Measurements from ENCODE around the gene ADAM15.

The ADAM15 gene

GRCh38 chr1:155030899-155031298 lies 20.2 kb upstream of the ADAM15 start:
- DNase-seq, result no peak

GRCh38 chr1:155032886-155033285 lies 18.2 kb upstream of the ADAM15 start:
- no peak for DNase-seq

- DNase-seq, result no peak
These were observed 17.6 kb upstream of the ADAM15 start, which contains the start of the genes DCST1 and DCST2 for GRCh38 chr1:155033524-155033923. TSS of gene DCST1 (plus strand) at chr1:155033824. CDS start at chr1:155034037, 213 bp downstream. TSS of gene DCST2 (minus strand) at chr1:155033781. CDS start at chr1:155033701, 80 bp downstream.

- DNase-seq, result no peak
These were observed 16.6 kb upstream of the ADAM15 start for GRCh38 chr1:155034318-155035208.

GRCh38 chr1:155035936-155036335 lies 15.2 kb upstream of the ADAM15 start:
- DNase-seq, result no peak

- DNase-seq, result no peak
These were observed 14.1 kb upstream of the ADAM15 start for GRCh38 chr1:155037043-155037442.

GRCh38 chr1:155037851-155038441 lies 13.2 kb upstream of the ADAM15 start:
- no peak for DNase-seq

GRCh38 chr1:155038602-155039307 lies 12.4 kb upstream of the ADAM15 start:
- DNase-seq, result no peak

GRCh38 chr1:155039308-155039669 lies 11.8 kb upstream of the ADAM15 start:
- DNase-seq, result no peak

GRCh38 chr1:155040358-155041093 lies 10.6 kb upstream of the ADAM15 start:
- DNase-seq, result no peak

GRCh38 chr1:155042789-155043188 lies 8.3 kb upstream of the ADAM15 start:
- DNase-seq, result no peak

GRCh38 chr1:155043301-155043702 lies 7.8 kb upstream of the ADAM15 start:
- DNase-seq, result no peak

- no peak for DNase-seq
These were observed 7.3 kb upstream of the ADAM15 start for GRCh38 chr1:155043793-155044192.

GRCh38 chr1:155044365-155044764 lies 6.8 kb upstream of the ADAM15 start:
- DNase-seq, result no peak

GRCh38 chr1:155044812-155045657 lies 6.1 kb upstream of the ADAM15 start:
- peak; percentile 77 for DNase-seq

- no peak for DNase-seq
These were observed 2.4 kb upstream of the ADAM15 start for GRCh38 chr1:155048449-155049334.

GRCh38 chr1:155049651-155050559 lies 1.2 kb upstream of the ADAM15 start:
- DNase-seq, result no peak

- no peak for DNase-seq
These were observed 243 bp downstream of the ADAM15 start for GRCh38 chr1:155051342-155051776.

- DNase-seq, result peak; percentile 56
These were observed 772 bp downstream of the ADAM15 start for GRCh38 chr1:155051777-155052398.
